K562 (cell line): ENCODE measurements around the gene MAP4K1. TPM values are rescaled to one million over a fixed set of nuclear protein-coding genes. Genes with fewer than 3 reads are reported as not detected.

ENCODE experiments used
- ATAC-seq: fragments of 200-7000 bp; cut with Tn5 transposase; 3 replicates; pipeline ENCODE4 v1.9.1; 2020; ENCODE audit warnings: moderate library complexity
- BruUV-seq: library from RNA; stranded (reverse); fragments of 400-500 nt; replicated peaks from 2 replicates; lab custom pipeline; 2021; lab: Mats Ljungman, UMichigan
- CTCF ChIA-PET: fragments of 300-600 bp; formaldehyde crosslinking; extraction: SDS; loops from one replicate; lab custom pipeline; 2021; ENCODE audit warnings: low intra/inter-chr PET ratio; lab: Yijun Ruan, JAX
- POLR2A ChIA-PET: fragments of 300-600, 350-650 bp; sonication (Branson Sonifier 250); formaldehyde crosslinking; extraction: SDS; loops from one replicate; lab custom pipeline; 2021; ENCODE audit warnings: antibody characterized with exemption, inconsistent platforms; lab: Yijun Ruan, JAX
- DNase-seq, 4 experiments: peaks; one replicate each; pipeline versions ENCODE4 v3.0.0 to v3.0.0-alpha.2; 2011 to 2018; ENCODE audit warnings: low spot score in 3 of 4, mixed read lengths in 3 of 4; ENCODE audit errors: extremely low read depth in 1 of 4
- FAIRE-seq: peaks from 2 replicates; lab custom pipeline; 2011; peaks lifted over from hg19 to GRCh38; lab: Jason Lieb, UNC
- H2AFZ ChIP-seq: 2 replicates; pipeline ENCODE4 v1.6.0; 2011; ENCODE audit warnings: low read depth, low read length, control low read depth, inconsistent platforms
- H3K27ac ChIP-seq: fragments of 200-600 bp; 3 replicates; pipeline ENCODE4 v1.8.0; 2011; ENCODE audit warnings: low read depth, mild to moderate bottlenecking, control low read depth, inconsistent platforms, low read length, moderate library complexity, mixed read lengths; ENCODE audit errors: extremely low read depth
- H3K27me3 ChIP-seq, 2 experiments: fragments of 300-600 bp in 1 of 2; 2 replicates in 1 of 2; 3 replicates in 1 of 2; pipeline versions ENCODE4 v1.6.0 to v1.8.0; 2011; ENCODE audit warnings: inconsistent platforms in 2 of 2, low read length in 2 of 2, mild to moderate bottlenecking in 1 of 2, mixed read lengths in 1 of 2, moderate library complexity in 1 of 2; ENCODE audit not compliant: control insufficient read depth in 2 of 2, insufficient read depth in 2 of 2
- H3K36me3 ChIP-seq: fragments of 300-600 bp; 3 replicates; pipeline ENCODE4 v1.8.0; 2011; ENCODE audit warnings: mild to moderate bottlenecking, low read length, inconsistent platforms; ENCODE audit not compliant: control insufficient read depth, insufficient read depth
- H3K4me1 ChIP-seq, 2 experiments: fragments of 200-600 bp in 1 of 2; replicated peaks in 1 of 2; 2 replicates in 1 of 2; 3 replicates in 1 of 2; pipeline versions ENCODE4 v1.5.1 to v1.8.0; 2011; ENCODE audit warnings: inconsistent platforms in 2 of 2, low read length in 2 of 2, mild to moderate bottlenecking in 1 of 2, mixed read lengths in 1 of 2, moderate library complexity in 1 of 2; ENCODE audit not compliant: control insufficient read depth in 2 of 2, insufficient read depth in 2 of 2
- H3K4me2 ChIP-seq: 2 replicates; pipeline ENCODE4 v1.6.1; 2011; ENCODE audit warnings: low read length, control low read depth, inconsistent platforms, mixed read lengths; ENCODE audit not compliant: insufficient read depth
- H3K4me3 ChIP-seq: fragments of 200-600 bp; sonication (generic), shearing (Covaris generic); 2 replicates; pipeline ENCODE4 v1.5.1; 2016; ENCODE audit warnings: control low read depth, inconsistent platforms
- H3K79me2 ChIP-seq: fragments of 200-600 bp; 3 replicates; pipeline ENCODE4 v1.8.0; 2011; ENCODE audit warnings: low read length, inconsistent platforms; ENCODE audit not compliant: control insufficient read depth, insufficient read depth
- H3K9ac ChIP-seq, 2 experiments: 2 replicates each; pipeline versions ENCODE4 v1.6.0 to v1.6.1; 2011; ENCODE audit warnings: low read depth in 2 of 2, low read length in 2 of 2, control low read depth in 1 of 2, inconsistent platforms in 1 of 2, mild to moderate bottlenecking in 1 of 2, mixed read lengths in 1 of 2; ENCODE audit not compliant: insufficient read depth in 1 of 2
- H3K9me1 ChIP-seq: one replicate; pipeline ENCODE4 v1.6.0; 2011; ENCODE audit warnings: inconsistent platforms, mild to moderate bottlenecking, low read length, moderate library complexity; ENCODE audit not compliant: control insufficient read depth, insufficient read depth
- H3K9me3 ChIP-seq: replicated peaks from 2 replicates; pipeline ENCODE4 v1.5.1; 2011; ENCODE audit warnings: low read depth, low read length, inconsistent platforms; ENCODE audit not compliant: control insufficient read depth, insufficient read depth
- H4K20me1 ChIP-seq: replicated peaks from 2 replicates; pipeline ENCODE4 v1.6.1; 2011; ENCODE audit warnings: low read length, inconsistent platforms, mixed read lengths; ENCODE audit not compliant: control insufficient read depth, insufficient read depth
- FOS ChIP-seq: IDR thresholded peaks from 3 replicates; pipeline ENCODE4 v1.6.1; 2011; ENCODE audit not compliant: insufficient read length; ENCODE audit errors: extremely low read depth
- HEY1 ChIP-seq: fragments of 250-450 bp; sonication (Bioruptor Pico); IDR thresholded peaks from 2 replicates; pipeline ENCODE4 v1.5.0; 2020; ENCODE audit warnings: mild to moderate bottlenecking, moderate library complexity, borderline replicate concordance
- PHB ChIP-seq: fragments of 250-450 bp; sonication (Bioruptor Pico); IDR thresholded peaks from 2 replicates; pipeline ENCODE4 v1.5.0; 2021
- PHB2 ChIP-seq: fragments of 450-650 bp; IDR thresholded peaks from 2 replicates; pipeline ENCODE4 v1.6.1; 2017; ENCODE audit warnings: low read depth
- WGBS: fragments of 100-300 bp; shearing (Covaris generic); methylation state at CpG from one replicate; pipeline ENCODE4 v1.1.6; 2016; ENCODE audit warnings: low coverage, mixed read lengths; ENCODE audit not compliant: insufficient coverage; ENCODE audit errors: missing lambda C conversion rate; 5-methylcytosine and 5-hydroxymethylcytosine counted together
- in situ Hi-C: fragments of 300-500 bp; cut with MboI; formaldehyde crosslinking; loops from 4 replicates; pipeline ENCODE4 v1.15.0; 2018; ENCODE audit warnings: inconsistent platforms, mixed read lengths
- intact Hi-C: fragments of 100-400 bp; cut with micrococcal nuclease; formaldehyde crosslinking; loops from 2 replicates; pipeline ENCODE4 v1.14.2; 2022
- polyA plus RNA-seq, 8 experiments: library from polyadenylated mRNA; depleted of rRNA in 4 of 8; stranded (reverse) in 5 of 8; unstranded in 3 of 8; fragments of >200 nt; fragmentation: Nextera tagmentation in 2 of 8; fragmentation: Illumina TruSeq in 1 of 8; extraction: Ambion mirVana in 2 of 8; extraction: Trizol in 1 of 8; gene quantifications; 2 replicates each; pipeline versions ENCODE4 v1.2.1 to v1.2.3, GENCODE V29; 2011 to 2014; ENCODE audit warnings: inconsistent platforms in 1 of 8, missing spikeins in 1 of 8
- total RNA-seq, 7 experiments: library from RNA; depleted of rRNA in 6 of 7; stranded (reverse); fragments of >200 nt in 6 of 7; fragmentation: Illumina TruSeq in 2 of 7; extraction: Trizol in 2 of 7; gene quantifications; 2 replicates each; pipeline versions ENCODE4 v1.2.1 to v1.2.3, GENCODE V29; 2011 to 2021; ENCODE audit warnings: low replicate concordance in 1 of 7
- TF ChIP-seq, protein P1 (sequence below), 2 experiments: fragments of 450-650 bp; formaldehyde crosslinking in 1 of 2; IDR thresholded peaks; 2 replicates each; pipeline versions ENCODE4 v1.4.0 to v1.6.1; 2014 to 2020; ENCODE audit warnings: mild to moderate bottlenecking in 2 of 2, borderline replicate concordance in 1 of 2, low read depth in 1 of 2

MAP4K1 gene
- total and polyA plus RNA-seq, 9 of the 15 experiments (the other 6 are each of a cell fraction or from before 2014, with no cell fraction given): 0.14 to 3.2 (median 0.73) TPM; not detected in 1

DNA sequence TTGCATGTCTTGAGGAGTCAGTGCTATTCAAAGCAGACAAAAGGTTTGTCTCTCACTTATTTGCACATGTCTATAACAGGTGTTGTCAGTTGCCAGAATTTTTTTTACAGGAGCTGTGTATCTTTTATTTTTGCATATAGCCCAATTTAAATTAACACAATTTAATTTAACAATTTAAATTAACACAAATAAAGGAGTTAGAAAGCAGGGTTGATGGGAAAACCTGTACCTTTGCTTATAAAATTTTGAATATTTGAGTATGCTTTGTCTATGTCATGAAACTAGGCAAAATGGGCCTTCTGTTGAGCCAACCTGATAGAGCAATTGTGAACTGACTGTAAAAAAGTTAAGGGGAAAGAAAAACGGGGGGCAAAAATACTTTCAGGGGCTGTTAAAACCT, 78.0 kb downstream of the MAP4K1 start:
- DNase-seq: no peak
- H4K20me1 ChIP-seq: no peaks in the 10 kb centered on the region
- no peaks in the 10 kb centered on the region for H3K27me3 ChIP-seq
- TF ChIP-seq, protein P1, sequence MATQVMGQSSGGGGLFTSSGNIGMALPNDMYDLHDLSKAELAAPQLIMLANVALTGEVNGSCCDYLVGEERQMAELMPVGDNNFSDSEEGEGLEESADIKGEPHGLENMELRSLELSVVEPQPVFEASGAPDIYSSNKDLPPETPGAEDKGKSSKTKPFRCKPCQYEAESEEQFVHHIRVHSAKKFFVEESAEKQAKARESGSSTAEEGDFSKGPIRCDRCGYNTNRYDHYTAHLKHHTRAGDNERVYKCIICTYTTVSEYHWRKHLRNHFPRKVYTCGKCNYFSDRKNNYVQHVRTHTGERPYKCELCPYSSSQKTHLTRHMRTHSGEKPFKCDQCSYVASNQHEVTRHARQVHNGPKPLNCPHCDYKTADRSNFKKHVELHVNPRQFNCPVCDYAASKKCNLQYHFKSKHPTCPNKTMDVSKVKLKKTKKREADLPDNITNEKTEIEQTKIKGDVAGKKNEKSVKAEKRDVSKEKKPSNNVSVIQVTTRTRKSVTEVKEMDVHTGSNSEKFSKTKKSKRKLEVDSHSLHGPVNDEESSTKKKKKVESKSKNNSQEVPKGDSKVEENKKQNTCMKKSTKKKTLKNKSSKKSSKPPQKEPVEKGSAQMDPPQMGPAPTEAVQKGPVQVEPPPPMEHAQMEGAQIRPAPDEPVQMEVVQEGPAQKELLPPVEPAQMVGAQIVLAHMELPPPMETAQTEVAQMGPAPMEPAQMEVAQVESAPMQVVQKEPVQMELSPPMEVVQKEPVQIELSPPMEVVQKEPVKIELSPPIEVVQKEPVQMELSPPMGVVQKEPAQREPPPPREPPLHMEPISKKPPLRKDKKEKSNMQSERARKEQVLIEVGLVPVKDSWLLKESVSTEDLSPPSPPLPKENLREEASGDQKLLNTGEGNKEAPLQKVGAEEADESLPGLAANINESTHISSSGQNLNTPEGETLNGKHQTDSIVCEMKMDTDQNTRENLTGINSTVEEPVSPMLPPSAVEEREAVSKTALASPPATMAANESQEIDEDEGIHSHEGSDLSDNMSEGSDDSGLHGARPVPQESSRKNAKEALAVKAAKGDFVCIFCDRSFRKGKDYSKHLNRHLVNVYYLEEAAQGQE (IDR thresholded peaks at IDR 0.05; ENCODE audit: borderline replicate concordance): no peak
- TF ChIP-seq, protein P1 (CRISPR knock-in tag; IDR thresholded peaks at IDR 0.05; ENCODE audit: low read depth): no peak
- no peak for TF ChIP-seq FOS
- TF ChIP-seq HEY1 (CRISPR knock-in tag): no peak
- TF ChIP-seq PHB2: no peak
- no peak for TF ChIP-seq PHB
- no peak overlapping the region for H3K4me3 ChIP-seq
- H3K27ac ChIP-seq: no peak overlapping the region
- ATAC-seq: no peak
- intact Hi-C loops: loop anchor here (10.0 kb wide), 1 partner anchor 195 kb away; no protein-coding TSS in a partner anchor
- H3K4me2 ChIP-seq: no peak overlapping the region
- peaks cover 11% of the 10 kb centered on the region; the same call in 1 of the 2 replicates for H3K9me3 ChIP-seq
- in situ Hi-C loops: no loop called here
- no TSS peak for BruUV-seq
- no peak for FAIRE-seq
- ChIA-PET CTCF (no interaction called here), POLR2A (no interaction called here)
- H3K9ac ChIP-seq: no peak overlapping the region
- 0% methylated on average over 1 of the region's 1 CpG for WGBS
- H3K79me2 ChIP-seq: peaks cover 8% of the 10 kb centered on the region; the same call in 2 of the 3 replicates
- no peaks in the 10 kb centered on the region for H3K9me1 ChIP-seq
- no peak overlapping the region for H2AFZ ChIP-seq
- peaks cover 7 to 11% of the 10 kb centered on the region in 2 experiments for H3K4me1 ChIP-seq
- H3K36me3 ChIP-seq: no peaks in the 10 kb centered on the region
